Measurements from ENCODE around the gene TREML2. TPM values are rescaled to one million over a fixed set of nuclear protein-coding genes. Genes with fewer than 3 reads are reported as not detected.

TREML2 gene
- total RNA-seq, 1 donor, result not detected

- H3K4me3 ChIP-seq (ENCODE audit: low read depth, low read length), result no peak overlapping the region
- no peak for TF ChIP-seq CTCF (IDR thresholded peaks at IDR 0.05; ENCODE audit: insufficient read depth, low read depth, low read length)
- DNase-seq (ENCODE audit: low read depth), result no peak
These were observed 40.0 kb downstream of the TREML2 start for GRCh38 chr6:41160933-41161332.

GRCh38 chr6:41159415-41160082 is 41.4 kb downstream of the TREML2 start:
- TF ChIP-seq CTCF (IDR thresholded peaks at IDR 0.05; ENCODE audit: insufficient read depth, low read depth, low read length), result no peak
- DNase-seq (ENCODE audit: low read depth), result peak; percentile 4
- no peak overlapping the region for H3K4me3 ChIP-seq (ENCODE audit: low read depth, low read length)

- TF ChIP-seq CTCF (IDR thresholded peaks at IDR 0.05; ENCODE audit: insufficient read depth, low read depth, low read length), result no peak
- no peak for DNase-seq (ENCODE audit: low read depth)
- no peak overlapping the region for H3K4me3 ChIP-seq (ENCODE audit: low read depth, low read length)
These were observed 43.6 kb downstream of the TREML2 start for GRCh38 chr6:41157323-41157722.

GRCh38 chr6:41156771-41157170 is 44.2 kb downstream of the TREML2 start:
- no peak for TF ChIP-seq CTCF (IDR thresholded peaks at IDR 0.05; ENCODE audit: insufficient read depth, low read depth, low read length)
- no peak for DNase-seq (ENCODE audit: low read depth)
- H3K4me3 ChIP-seq (ENCODE audit: low read depth, low read length), result no peak overlapping the region

GRCh38 chr6:41156001-41156400 is 44.9 kb downstream of the TREML2 start:
- no peak for DNase-seq (ENCODE audit: low read depth)
- H3K4me3 ChIP-seq (ENCODE audit: low read depth, low read length), result no peak overlapping the region
- TF ChIP-seq CTCF (IDR thresholded peaks at IDR 0.05; ENCODE audit: insufficient read depth, low read depth, low read length), result no peak

- DNase-seq (ENCODE audit: low read depth), result no peak
- no peak for TF ChIP-seq CTCF (IDR thresholded peaks at IDR 0.05; ENCODE audit: insufficient read depth, low read depth, low read length)
- H3K4me3 ChIP-seq (ENCODE audit: low read depth, low read length), result no peak overlapping the region
These were observed 45.7 kb downstream of the TREML2 start for GRCh38 chr6:41155132-41155805.
